Astrocyte of the cerebellum (primary cell): ENCODE results near the gene CYP19A1.

Source experiments
- DNase-seq: peaks from one replicate; pipeline ENCODE4 v3.0.0-alpha.2; 2011; ENCODE audit warnings: low read depth
- H3K4me3 ChIP-seq: 2 replicates; pipeline ENCODE4 v1.5.1; 2011; ENCODE audit warnings: mild to moderate bottlenecking, low read depth, low read length, moderate library complexity
- CTCF ChIP-seq: IDR thresholded peaks from 2 replicates; pipeline ENCODE4 v1.5.1; 2012; ENCODE audit warnings: low read length, low read depth, moderate library complexity, mild to moderate bottlenecking; ENCODE audit errors: missing control alignments
- in situ Hi-C: cut with HindIII; loops from 2 replicates; pipeline ENCODE4 v1.10.0; 2017; ENCODE audit warnings: low sequenced_read_pairs

Gene CYP19A1

GRCh38 chr15:51274956-51275355, 63.4 kb downstream of the CYP19A1 start:
- DNase-seq = no peak
- no peak overlapping the region for H3K4me3 ChIP-seq
- in situ Hi-C loops = no loop called here
- TF ChIP-seq CTCF = no peak

- TF ChIP-seq CTCF = no peak
- in situ Hi-C loops = no loop called here
- no peak overlapping the region for H3K4me3 ChIP-seq
- DNase-seq = no peak
These were observed 67.7 kb downstream of the CYP19A1 start for GRCh38 chr15:51270706-51271105.

GRCh38 chr15:51269496-51269895, 68.9 kb downstream of the CYP19A1 start:
- no peak for TF ChIP-seq CTCF
- H3K4me3 ChIP-seq = no peak overlapping the region
- in situ Hi-C loops = no loop called here
- no peak for DNase-seq

GRCh38 chr15:51267703-51268083, 70.7 kb downstream of the CYP19A1 start:
- in situ Hi-C loops = no loop called here
- no peak for DNase-seq
- peak overlapping the region; percentile 47 for H3K4me3 ChIP-seq
- TF ChIP-seq CTCF = no peak

- in situ Hi-C loops = no loop called here
- no peak for DNase-seq
- H3K4me3 ChIP-seq = peak overlapping the region; percentile 47
- TF ChIP-seq CTCF = no peak
These were observed 71.2 kb downstream of the CYP19A1 start for GRCh38 chr15:51267051-51267702.

- H3K4me3 ChIP-seq = peak overlapping the region; percentile 47
- no peak for DNase-seq
- in situ Hi-C loops = no loop called here
- TF ChIP-seq CTCF = no peak
These were observed 71.7 kb downstream of the CYP19A1 start for GRCh38 chr15:51266656-51267050.

GRCh38 chr15:51265037-51265555, 73.3 kb downstream of the CYP19A1 start:
- no peak for DNase-seq
- in situ Hi-C loops = no loop called here
- TF ChIP-seq CTCF = no peak
- no peak overlapping the region for H3K4me3 ChIP-seq
